ENCODE data around the gene ANKDD1A.

GRCh38 chr15:64926661-64927060, 15.0 kb downstream of the ANKDD1A start:
- TF ChIP-seq CTCF (IDR thresholded peaks at IDR 0.05) = no peak
- no peak for TF ChIP-seq POLR2AphosphoS5 (IDR thresholded peaks at IDR 0.05)
- no peak for TF ChIP-seq POLR2A (IDR thresholded peaks at IDR 0.05)
- no peak for TF ChIP-seq EP300 (IDR thresholded peaks at IDR 0.05)
